Endothelial cell of umbilical vein (primary cell): ENCODE results near the gene AVL9. TPM values are rescaled to one million over a fixed set of nuclear protein-coding genes. Genes with fewer than 3 reads are reported as not detected.

Experiments
- BruUV-seq: library from RNA; stranded (reverse); fragments of 400-500 nt; replicated peaks from 2 replicates; lab custom pipeline; 2021; lab: Mats Ljungman, UMichigan
- CTCF ChIA-PET: fragments of 300-600, 350-600 bp; sonication (Branson Sonifier 250); formaldehyde crosslinking; loops from one replicate; lab custom pipeline; 2021; ENCODE audit warnings: antibody characterized with exemption, inconsistent platforms; lab: Charles Lee
- POLR2A ChIA-PET: fragments of 300-600, 350-600 bp; sonication (Branson Sonifier 250); formaldehyde crosslinking; loops from one replicate; lab custom pipeline; 2021; ENCODE audit warnings: antibody characterized with exemption, inconsistent platforms; lab: Charles Lee
- DNase-seq: peaks from one replicate; pipeline ENCODE4 v3.0.0-alpha.2; 2011; ENCODE audit warnings: low read depth, low spot score
- FAIRE-seq: peaks from 2 replicates; lab custom pipeline; 2011; peaks lifted over from hg19 to GRCh38; lab: Jason Lieb, UNC
- H2AFZ ChIP-seq: 2 replicates; pipeline ENCODE4 v1.6.0; 2012; ENCODE audit warnings: low read depth, low read length, control low read depth, inconsistent platforms
- H3K27ac ChIP-seq: 2 replicates; pipeline ENCODE4 v1.5.1; 2011; ENCODE audit warnings: low read depth, mild to moderate bottlenecking, control low read depth, low read length, moderate library complexity; ENCODE audit not compliant: insufficient read depth
- H3K27me3 ChIP-seq, 2 experiments: 2 replicates each; pipeline versions ENCODE4 v1.6.0 to v1.6.1; 2011; ENCODE audit warnings: low read length in 2 of 2, mixed read lengths in 1 of 2; ENCODE audit not compliant: control insufficient read depth in 2 of 2, insufficient read depth in 2 of 2
- H3K36me3 ChIP-seq, 2 experiments: 2 replicates in 1 of 2; 3 replicates in 1 of 2; pipeline ENCODE4 v1.5.1; 2011; ENCODE audit warnings: low read length in 2 of 2, mild to moderate bottlenecking in 1 of 2, moderate library complexity in 1 of 2; ENCODE audit not compliant: control insufficient read depth in 2 of 2, insufficient read depth in 2 of 2; ENCODE audit errors: extremely low read depth in 1 of 2
- H3K4me1 ChIP-seq: 3 replicates; pipeline ENCODE4 v1.5.1; 2011; ENCODE audit warnings: mild to moderate bottlenecking, low read length; ENCODE audit not compliant: control insufficient read depth, insufficient read depth; ENCODE audit errors: extremely low read depth
- H3K4me2 ChIP-seq: 2 replicates; pipeline ENCODE4 v1.6.1; 2011; ENCODE audit warnings: low read length, control low read depth, mixed read lengths; ENCODE audit not compliant: insufficient read depth
- H3K4me3 ChIP-seq, 3 experiments: fragments of 200-600 bp in 1 of 3; sonication (generic), shearing (Covaris generic) in 1 of 3; replicated peaks in 1 of 3; 2 replicates each; pipeline ENCODE4 v1.5.1; 2011 to 2016; ENCODE audit warnings: control low read depth in 3 of 3, low read length in 3 of 3, mild to moderate bottlenecking in 2 of 3, inconsistent platforms in 1 of 3, low read depth in 1 of 3, moderate library complexity in 1 of 3; ENCODE audit not compliant: insufficient read depth in 1 of 3
- H3K79me2 ChIP-seq: 2 replicates; pipeline ENCODE4 v1.6.0; 2012; ENCODE audit warnings: low read length, inconsistent platforms; ENCODE audit not compliant: control insufficient read depth, insufficient read depth
- H3K9ac ChIP-seq: replicated peaks from 2 replicates; pipeline ENCODE3; 2011; ENCODE audit warnings: low read length, control low read depth; ENCODE audit not compliant: insufficient read depth; ENCODE audit errors: extremely low read depth
- H3K9me1 ChIP-seq: replicated peaks from 3 replicates; pipeline ENCODE4 v1.6.0; 2011; ENCODE audit warnings: mild to moderate bottlenecking, low read length; ENCODE audit not compliant: control insufficient read depth, insufficient read depth; ENCODE audit errors: extremely low read depth
- H3K9me3 ChIP-seq: replicated peaks from 2 replicates; pipeline ENCODE4 v1.5.1; 2012; ENCODE audit warnings: low read length, inconsistent platforms; ENCODE audit not compliant: control insufficient read depth, insufficient read depth
- H4K20me1 ChIP-seq: replicated peaks from 2 replicates; pipeline ENCODE3; 2011; ENCODE audit warnings: mild to moderate bottlenecking, low read length; ENCODE audit not compliant: control insufficient read depth, insufficient read depth; ENCODE audit errors: extremely low read depth
- CTCF ChIP-seq, 2 donors: IDR thresholded peaks; 1 replicate in 1 of 2; 2 replicates in 1 of 2; pipeline ENCODE4 v1.5.1; 2011; ENCODE audit warnings: low read length in 2 of 2, mild to moderate bottlenecking in 2 of 2, moderate library complexity in 2 of 2, control low read depth in 1 of 2, inconsistent platforms in 1 of 2, low read depth in 1 of 2; ENCODE audit not compliant: insufficient read depth in 1 of 2; ENCODE audit errors: extremely low read depth in 1 of 2
- EZH2 ChIP-seq: IDR thresholded peaks from 2 replicates; pipeline ENCODE4 v1.6.1; 2012; ENCODE audit warnings: borderline replicate concordance, low read depth, mild to moderate bottlenecking, moderate library complexity, low read length, inconsistent platforms; ENCODE audit not compliant: severe bottlenecking
- FOS ChIP-seq: IDR thresholded peaks from 2 replicates; pipeline ENCODE4 v1.6.1; 2011; ENCODE audit warnings: mild to moderate bottlenecking, low read length, moderate library complexity, borderline replicate concordance; ENCODE audit not compliant: insufficient read depth
- GATA2 ChIP-seq: IDR thresholded peaks from 2 replicates; pipeline ENCODE4 v1.7.0; 2011; ENCODE audit warnings: low read depth, mild to moderate bottlenecking, moderate library complexity, mixed read lengths, low read length; ENCODE audit not compliant: insufficient read length, insufficient read depth
- JUN ChIP-seq: IDR thresholded peaks from 2 replicates; pipeline ENCODE4 v1.6.1; 2011; ENCODE audit warnings: borderline replicate concordance, low read depth; ENCODE audit not compliant: insufficient read length, insufficient read depth
- MYC ChIP-seq: IDR thresholded peaks from one replicate; pipeline ENCODE4 v1.6.1; 2011; ENCODE audit warnings: mild to moderate bottlenecking, low read depth, low read length
- POLR2A ChIP-seq: IDR thresholded peaks from 2 replicates; pipeline ENCODE4 v1.6.1; 2012; ENCODE audit warnings: low read depth, mild to moderate bottlenecking, control low read depth, low read length
- POLR2AphosphoS5 ChIP-seq: IDR thresholded peaks from 2 replicates; pipeline ENCODE4 v1.6.1; 2012; ENCODE audit warnings: low read depth, mild to moderate bottlenecking, control low read depth, low read length, moderate library complexity; ENCODE audit not compliant: insufficient read depth
- dilution Hi-C: fragments of 300-500 bp; cut with MboI; formaldehyde crosslinking; loops from one replicate; pipeline ENCODE4 v1.15.0; 2019; ENCODE audit warnings: low sequenced_read_pairs; ENCODE audit not compliant: extremely low pct_ligation_motif_present
- intact Hi-C: fragments of 100-400 bp; cut with micrococcal nuclease; formaldehyde crosslinking; loops from one replicate; pipeline ENCODE4 v1.10.0; 2022
- polyA plus RNA-seq, 4 experiments: library from polyadenylated mRNA; depleted of rRNA in 3 of 4; stranded (reverse) in 3 of 4; unstranded in 1 of 4; fragments of >200 nt; gene quantifications; 2 replicates each; pipeline versions ENCODE4 v1.2.1 to v1.2.3, GENCODE V29; 2011 to 2012; ENCODE audit warnings: missing spikeins in 1 of 4
- total RNA-seq: library from RNA; stranded (reverse); gene quantifications from 2 replicates; pipeline ENCODE4 v1.2.3, GENCODE V29; 2021
- TF ChIP-seq, protein P1 (sequence below): IDR thresholded peaks from 2 replicates; pipeline ENCODE4 v1.6.1; 2011; ENCODE audit not compliant: insufficient read depth, insufficient read length

AVL9 gene
- total and polyA plus RNA-seq, 2 donors (not counting 3 experiments of a cell fraction or from before 2014, with no cell fraction given) = 12.7 to 42.5 TPM

- Histone ChIP-seq H3K36me3 (peaks cover 7 to 9% of the 10 kb centered on the region in 2 experiments), H3K9me3 (no peaks in the 10 kb centered on the region), H3K9me1 (no peaks in the 10 kb centered on the region), H3K27me3 (no peaks in the 10 kb centered on the region), H3K79me2 (no peaks in the 10 kb centered on the region), H3K27ac (peak overlapping the region; percentile 91), H3K4me2 (peak overlapping the region; percentile 83), H4K20me1 (no peaks in the 10 kb centered on the region), H3K9ac (peak overlapping the region; percentile 80), H3K4me3 (peak overlapping the region in 1 of 3 experiments; percentile 31), H3K4me1 (peaks cover 49% of the 10 kb centered on the region), H2AFZ (no peak overlapping the region)
- TF ChIP-seq POLR2AphosphoS5 (peak; percentile 51), GATA2 (no peak), FOS (peak; percentile 7), EZH2 (no peak), POLR2A (no peak), JUN (peak; percentile 54), MYC (no peak), CTCF (IDR thresholded peaks at IDR 0.05; ENCODE audit: extremely low read depth in 1 of 2, insufficient read depth in 1 of 2, low read depth in 1 of 2, low read length in 2 of 2) (no peak)
- TF ChIP-seq, protein P1, sequence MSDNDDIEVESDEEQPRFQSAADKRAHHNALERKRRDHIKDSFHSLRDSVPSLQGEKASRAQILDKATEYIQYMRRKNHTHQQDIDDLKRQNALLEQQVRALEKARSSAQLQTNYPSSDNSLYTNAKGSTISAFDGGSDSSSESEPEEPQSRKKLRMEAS = no peak
- intact Hi-C loops = loop anchor here (1.0 to 10.0 kb wide), 9 partner anchors 51 to 1867 kb away; partner anchors contain the start of genes AVL9 and LSM5
- dilution Hi-C loops = no loop called here
- ChIA-PET CTCF (interaction anchor here (1.2 to 1.5 kb wide), 2 partner anchors 13 to 92 kb away, joined by 3 to 7 read pairs; partner anchors contain the start of gene AVL9), POLR2A (no interaction called here)
- BruUV-seq = no TSS peak
- FAIRE-seq (peak; percentile 69), DNase-seq (peak; percentile 80)
These were observed 92.2 kb downstream of the AVL9 start for GRCh38 chr7:32587411-32587948.
